ENCODE data around the gene PPA1. TPM values are rescaled to one million over a fixed set of nuclear protein-coding genes. Genes with fewer than 3 reads are reported as not detected.

The PPA1 gene
- total RNA-seq, 1 experiment from 2014 or later: 180 TPM

DNA sequence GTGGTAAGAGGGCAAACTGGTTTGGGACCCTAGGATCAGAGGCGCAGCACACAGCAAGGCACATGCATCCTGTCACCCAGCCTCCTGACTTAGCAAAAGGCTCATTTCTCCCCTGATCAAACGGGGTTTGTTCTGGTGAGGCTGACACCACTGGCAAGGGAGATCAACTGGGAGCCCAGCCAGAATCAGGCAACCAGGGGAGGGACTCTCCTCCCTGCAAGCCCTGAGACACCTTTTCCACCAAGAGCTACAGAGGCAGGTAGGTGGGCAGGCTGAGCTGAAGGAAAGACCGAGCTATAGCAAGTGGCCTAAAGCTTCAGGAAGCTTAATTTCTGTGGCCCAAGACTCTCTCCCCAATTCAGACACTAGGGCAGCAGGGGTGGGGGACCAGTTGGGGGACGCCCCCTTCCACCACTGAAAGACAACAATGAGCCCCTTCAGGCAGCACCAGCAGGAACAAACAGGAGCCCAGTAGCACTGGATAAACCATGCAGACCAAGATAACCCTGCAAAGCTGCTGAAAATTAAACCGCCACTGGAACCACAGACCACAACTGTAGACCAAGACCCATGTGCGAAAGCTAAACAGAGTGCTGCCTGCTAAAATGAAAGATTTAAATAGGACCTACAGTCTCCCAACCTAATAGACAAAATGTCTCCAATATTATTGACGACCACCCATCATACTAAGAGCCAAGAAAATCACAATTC lies 35.8 kb downstream of the PPA1 start (continued):
- TF ChIP-seq ATF1 (CRISPR knock-in tag; IDR thresholded peaks at IDR 0.05): no peak
- TF ChIP-seq, protein P1, sequence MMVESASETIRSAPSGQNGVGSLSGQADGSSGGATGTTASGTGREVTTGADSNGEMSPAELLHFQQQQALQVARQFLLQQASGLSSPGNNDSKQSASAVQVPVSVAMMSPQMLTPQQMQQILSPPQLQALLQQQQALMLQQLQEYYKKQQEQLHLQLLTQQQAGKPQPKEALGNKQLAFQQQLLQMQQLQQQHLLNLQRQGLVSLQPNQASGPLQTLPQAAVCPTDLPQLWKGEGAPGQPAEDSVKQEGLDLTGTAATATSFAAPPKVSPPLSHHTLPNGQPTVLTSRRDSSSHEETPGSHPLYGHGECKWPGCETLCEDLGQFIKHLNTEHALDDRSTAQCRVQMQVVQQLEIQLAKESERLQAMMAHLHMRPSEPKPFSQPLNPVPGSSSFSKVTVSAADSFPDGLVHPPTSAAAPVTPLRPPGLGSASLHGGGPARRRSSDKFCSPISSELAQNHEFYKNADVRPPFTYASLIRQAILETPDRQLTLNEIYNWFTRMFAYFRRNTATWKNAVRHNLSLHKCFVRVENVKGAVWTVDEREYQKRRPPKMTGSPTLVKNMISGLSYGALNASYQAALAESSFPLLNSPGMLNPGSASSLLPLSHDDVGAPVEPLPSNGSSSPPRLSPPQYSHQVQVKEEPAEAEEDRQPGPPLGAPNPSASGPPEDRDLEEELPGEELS (CRISPR knock-in tag; IDR thresholded peaks at IDR 0.05): no peak
- TF ChIP-seq, protein P2, sequence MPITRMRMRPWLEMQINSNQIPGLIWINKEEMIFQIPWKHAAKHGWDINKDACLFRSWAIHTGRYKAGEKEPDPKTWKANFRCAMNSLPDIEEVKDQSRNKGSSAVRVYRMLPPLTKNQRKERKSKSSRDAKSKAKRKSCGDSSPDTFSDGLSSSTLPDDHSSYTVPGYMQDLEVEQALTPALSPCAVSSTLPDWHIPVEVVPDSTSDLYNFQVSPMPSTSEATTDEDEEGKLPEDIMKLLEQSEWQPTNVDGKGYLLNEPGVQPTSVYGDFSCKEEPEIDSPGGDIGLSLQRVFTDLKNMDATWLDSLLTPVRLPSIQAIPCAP (CRISPR knock-in tag; IDR thresholded peaks at IDR 0.05): no peak

DNA sequence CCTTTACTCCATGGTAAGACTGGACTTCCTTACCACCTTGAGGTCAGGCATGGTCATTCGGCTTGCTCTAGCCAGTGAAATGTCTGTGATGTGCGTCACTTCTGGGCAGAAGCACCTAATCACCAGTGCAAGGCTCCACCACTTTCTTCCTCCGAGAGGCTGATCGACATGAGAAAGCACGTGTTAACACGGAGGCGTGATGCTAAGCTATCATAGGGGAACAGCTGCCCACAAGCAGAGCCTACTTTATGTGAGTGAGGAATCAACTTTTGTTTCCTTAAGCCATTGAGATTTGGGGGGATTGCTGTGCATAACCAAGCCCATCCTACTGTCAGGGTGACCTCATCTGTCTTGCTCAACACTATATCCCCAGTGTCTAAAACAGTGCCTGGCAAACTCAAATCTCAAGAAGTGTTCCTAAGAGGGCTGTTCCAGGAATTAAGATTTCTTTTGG lies 39.8 kb downstream of the PPA1 start:
- ChIA-PET CTCF (interaction anchor here (0.6 to 1.1 kb wide), 6 partner anchors 47 to 235 kb away, joined by 3 to 6 read pairs (median 3); partner anchors contain the start of gene TYSND1), POLR2A (no interaction called here)
- no peak overlapping the region for H3K27ac Mint-ChIP-seq
- no peak for ATAC-seq
- H3K27me3 Mint-ChIP-seq (ENCODE audit: low read depth): no peaks in the 10 kb centered on the region
- peaks cover 9% of the 10 kb centered on the region for H3K4me1 Mint-ChIP-seq
- no peak overlapping the region for H3K4me3 Mint-ChIP-seq
- H3K9me3 Mint-ChIP-seq: no peaks in the 10 kb centered on the region
- no peak for DNase-seq (ENCODE audit: low spot score)
- peaks cover 3% of the 10 kb centered on the region; the same call in 1 of the 2 replicates for H3K36me3 Mint-ChIP-seq
- TF ChIP-seq GABPB1 (CRISPR knock-in tag; IDR thresholded peaks at IDR 0.05): no peak
- no peak for TF ChIP-seq JUN (CRISPR knock-in tag; IDR thresholded peaks at IDR 0.05)
- TF ChIP-seq, protein P3, sequence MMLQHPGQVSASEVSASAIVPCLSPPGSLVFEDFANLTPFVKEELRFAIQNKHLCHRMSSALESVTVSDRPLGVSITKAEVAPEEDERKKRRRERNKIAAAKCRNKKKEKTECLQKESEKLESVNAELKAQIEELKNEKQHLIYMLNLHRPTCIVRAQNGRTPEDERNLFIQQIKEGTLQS (CRISPR knock-in tag; conservative IDR thresholded peaks at IDR 0.05): no peak
- no peak for TF ChIP-seq ZNF138 (CRISPR knock-in tag; conservative IDR thresholded peaks at IDR 0.05)
- TF ChIP-seq, protein P4, sequence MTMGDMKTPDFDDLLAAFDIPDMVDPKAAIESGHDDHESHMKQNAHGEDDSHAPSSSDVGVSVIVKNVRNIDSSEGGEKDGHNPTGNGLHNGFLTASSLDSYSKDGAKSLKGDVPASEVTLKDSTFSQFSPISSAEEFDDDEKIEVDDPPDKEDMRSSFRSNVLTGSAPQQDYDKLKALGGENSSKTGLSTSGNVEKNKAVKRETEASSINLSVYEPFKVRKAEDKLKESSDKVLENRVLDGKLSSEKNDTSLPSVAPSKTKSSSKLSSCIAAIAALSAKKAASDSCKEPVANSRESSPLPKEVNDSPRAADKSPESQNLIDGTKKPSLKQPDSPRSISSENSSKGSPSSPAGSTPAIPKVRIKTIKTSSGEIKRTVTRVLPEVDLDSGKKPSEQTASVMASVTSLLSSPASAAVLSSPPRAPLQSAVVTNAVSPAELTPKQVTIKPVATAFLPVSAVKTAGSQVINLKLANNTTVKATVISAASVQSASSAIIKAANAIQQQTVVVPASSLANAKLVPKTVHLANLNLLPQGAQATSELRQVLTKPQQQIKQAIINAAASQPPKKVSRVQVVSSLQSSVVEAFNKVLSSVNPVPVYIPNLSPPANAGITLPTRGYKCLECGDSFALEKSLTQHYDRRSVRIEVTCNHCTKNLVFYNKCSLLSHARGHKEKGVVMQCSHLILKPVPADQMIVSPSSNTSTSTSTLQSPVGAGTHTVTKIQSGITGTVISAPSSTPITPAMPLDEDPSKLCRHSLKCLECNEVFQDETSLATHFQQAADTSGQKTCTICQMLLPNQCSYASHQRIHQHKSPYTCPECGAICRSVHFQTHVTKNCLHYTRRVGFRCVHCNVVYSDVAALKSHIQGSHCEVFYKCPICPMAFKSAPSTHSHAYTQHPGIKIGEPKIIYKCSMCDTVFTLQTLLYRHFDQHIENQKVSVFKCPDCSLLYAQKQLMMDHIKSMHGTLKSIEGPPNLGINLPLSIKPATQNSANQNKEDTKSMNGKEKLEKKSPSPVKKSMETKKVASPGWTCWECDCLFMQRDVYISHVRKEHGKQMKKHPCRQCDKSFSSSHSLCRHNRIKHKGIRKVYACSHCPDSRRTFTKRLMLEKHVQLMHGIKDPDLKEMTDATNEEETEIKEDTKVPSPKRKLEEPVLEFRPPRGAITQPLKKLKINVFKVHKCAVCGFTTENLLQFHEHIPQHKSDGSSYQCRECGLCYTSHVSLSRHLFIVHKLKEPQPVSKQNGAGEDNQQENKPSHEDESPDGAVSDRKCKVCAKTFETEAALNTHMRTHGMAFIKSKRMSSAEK (CRISPR knock-in tag; IDR thresholded peaks at IDR 0.05; ENCODE audit: borderline replicate concordance): no peak
- TF ChIP-seq, protein P5, sequence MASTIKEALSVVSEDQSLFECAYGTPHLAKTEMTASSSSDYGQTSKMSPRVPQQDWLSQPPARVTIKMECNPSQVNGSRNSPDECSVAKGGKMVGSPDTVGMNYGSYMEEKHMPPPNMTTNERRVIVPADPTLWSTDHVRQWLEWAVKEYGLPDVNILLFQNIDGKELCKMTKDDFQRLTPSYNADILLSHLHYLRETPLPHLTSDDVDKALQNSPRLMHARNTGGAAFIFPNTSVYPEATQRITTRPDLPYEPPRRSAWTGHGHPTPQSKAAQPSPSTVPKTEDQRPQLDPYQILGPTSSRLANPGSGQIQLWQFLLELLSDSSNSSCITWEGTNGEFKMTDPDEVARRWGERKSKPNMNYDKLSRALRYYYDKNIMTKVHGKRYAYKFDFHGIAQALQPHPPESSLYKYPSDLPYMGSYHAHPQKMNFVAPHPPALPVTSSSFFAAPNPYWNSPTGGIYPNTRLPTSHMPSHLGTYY (CRISPR knock-in tag; IDR thresholded peaks at IDR 0.05): no peak
- TF ChIP-seq, protein P1 (CRISPR knock-in tag; IDR thresholded peaks at IDR 0.05): no peak
- TF ChIP-seq, protein P6, sequence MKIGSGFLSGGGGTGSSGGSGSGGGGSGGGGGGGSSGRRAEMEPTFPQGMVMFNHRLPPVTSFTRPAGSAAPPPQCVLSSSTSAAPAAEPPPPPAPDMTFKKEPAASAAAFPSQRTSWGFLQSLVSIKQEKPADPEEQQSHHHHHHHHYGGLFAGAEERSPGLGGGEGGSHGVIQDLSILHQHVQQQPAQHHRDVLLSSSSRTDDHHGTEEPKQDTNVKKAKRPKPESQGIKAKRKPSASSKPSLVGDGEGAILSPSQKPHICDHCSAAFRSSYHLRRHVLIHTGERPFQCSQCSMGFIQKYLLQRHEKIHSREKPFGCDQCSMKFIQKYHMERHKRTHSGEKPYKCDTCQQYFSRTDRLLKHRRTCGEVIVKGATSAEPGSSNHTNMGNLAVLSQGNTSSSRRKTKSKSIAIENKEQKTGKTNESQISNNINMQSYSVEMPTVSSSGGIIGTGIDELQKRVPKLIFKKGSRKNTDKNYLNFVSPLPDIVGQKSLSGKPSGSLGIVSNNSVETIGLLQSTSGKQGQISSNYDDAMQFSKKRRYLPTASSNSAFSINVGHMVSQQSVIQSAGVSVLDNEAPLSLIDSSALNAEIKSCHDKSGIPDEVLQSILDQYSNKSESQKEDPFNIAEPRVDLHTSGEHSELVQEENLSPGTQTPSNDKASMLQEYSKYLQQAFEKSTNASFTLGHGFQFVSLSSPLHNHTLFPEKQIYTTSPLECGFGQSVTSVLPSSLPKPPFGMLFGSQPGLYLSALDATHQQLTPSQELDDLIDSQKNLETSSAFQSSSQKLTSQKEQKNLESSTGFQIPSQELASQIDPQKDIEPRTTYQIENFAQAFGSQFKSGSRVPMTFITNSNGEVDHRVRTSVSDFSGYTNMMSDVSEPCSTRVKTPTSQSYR (CRISPR knock-in tag; IDR thresholded peaks at IDR 0.05): no peak
- TF ChIP-seq ZNF232 (CRISPR knock-in tag; IDR thresholded peaks at IDR 0.05): no peak
- TF ChIP-seq, protein P7, sequence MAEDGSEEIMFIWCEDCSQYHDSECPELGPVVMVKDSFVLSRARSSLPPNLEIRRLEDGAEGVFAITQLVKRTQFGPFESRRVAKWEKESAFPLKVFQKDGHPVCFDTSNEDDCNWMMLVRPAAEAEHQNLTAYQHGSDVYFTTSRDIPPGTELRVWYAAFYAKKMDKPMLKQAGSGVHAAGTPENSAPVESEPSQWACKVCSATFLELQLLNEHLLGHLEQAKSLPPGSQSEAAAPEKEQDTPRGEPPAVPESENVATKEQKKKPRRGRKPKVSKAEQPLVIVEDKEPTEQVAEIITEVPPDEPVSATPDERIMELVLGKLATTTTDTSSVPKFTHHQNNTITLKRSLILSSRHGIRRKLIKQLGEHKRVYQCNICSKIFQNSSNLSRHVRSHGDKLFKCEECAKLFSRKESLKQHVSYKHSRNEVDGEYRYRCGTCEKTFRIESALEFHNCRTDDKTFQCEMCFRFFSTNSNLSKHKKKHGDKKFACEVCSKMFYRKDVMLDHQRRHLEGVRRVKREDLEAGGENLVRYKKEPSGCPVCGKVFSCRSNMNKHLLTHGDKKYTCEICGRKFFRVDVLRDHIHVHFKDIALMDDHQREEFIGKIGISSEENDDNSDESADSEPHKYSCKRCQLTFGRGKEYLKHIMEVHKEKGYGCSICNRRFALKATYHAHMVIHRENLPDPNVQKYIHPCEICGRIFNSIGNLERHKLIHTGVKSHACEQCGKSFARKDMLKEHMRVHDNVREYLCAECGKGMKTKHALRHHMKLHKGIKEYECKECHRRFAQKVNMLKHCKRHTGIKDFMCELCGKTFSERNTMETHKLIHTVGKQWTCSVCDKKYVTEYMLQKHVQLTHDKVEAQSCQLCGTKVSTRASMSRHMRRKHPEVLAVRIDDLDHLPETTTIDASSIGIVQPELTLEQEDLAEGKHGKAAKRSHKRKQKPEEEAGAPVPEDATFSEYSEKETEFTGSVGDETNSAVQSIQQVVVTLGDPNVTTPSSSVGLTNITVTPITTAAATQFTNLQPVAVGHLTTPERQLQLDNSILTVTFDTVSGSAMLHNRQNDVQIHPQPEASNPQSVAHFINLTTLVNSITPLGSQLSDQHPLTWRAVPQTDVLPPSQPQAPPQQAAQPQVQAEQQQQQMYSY (CRISPR knock-in tag; IDR thresholded peaks at IDR 0.05): no peak
- TF ChIP-seq ZNF423 (CRISPR knock-in tag; IDR thresholded peaks at IDR 0.05): no peak
- TF ChIP-seq, protein P8, sequence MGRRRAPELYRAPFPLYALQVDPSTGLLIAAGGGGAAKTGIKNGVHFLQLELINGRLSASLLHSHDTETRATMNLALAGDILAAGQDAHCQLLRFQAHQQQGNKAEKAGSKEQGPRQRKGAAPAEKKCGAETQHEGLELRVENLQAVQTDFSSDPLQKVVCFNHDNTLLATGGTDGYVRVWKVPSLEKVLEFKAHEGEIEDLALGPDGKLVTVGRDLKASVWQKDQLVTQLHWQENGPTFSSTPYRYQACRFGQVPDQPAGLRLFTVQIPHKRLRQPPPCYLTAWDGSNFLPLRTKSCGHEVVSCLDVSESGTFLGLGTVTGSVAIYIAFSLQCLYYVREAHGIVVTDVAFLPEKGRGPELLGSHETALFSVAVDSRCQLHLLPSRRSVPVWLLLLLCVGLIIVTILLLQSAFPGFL (CRISPR knock-in tag; IDR thresholded peaks at IDR 0.05; ENCODE audit: borderline replicate concordance): no peak
